SK-N-MC (cell line): ENCODE measurements around the gene CTRL.
"Not testable (repeated sequence)": the region's sequence is repeated elsewhere in the genome, so short reads cannot be mapped to it uniquely, and the experiment has no call there.

ENCODE experiments used
- DNase-seq: peaks from one replicate; pipeline ENCODE4 v3.0.0-alpha.2; 2011; ENCODE audit warnings: low read depth, low spot score
- H3K27ac ChIP-seq: fragments of 200-600 bp; sonication (generic); 2 replicates; pipeline ENCODE4 v1.5.1; 2016; ENCODE audit warnings: mixed run types
- H3K36me3 ChIP-seq: fragments of 200-600 bp; sonication (generic); 2 replicates; pipeline ENCODE4 v1.6.1; 2017; ENCODE audit warnings: antibody characterized with exemption, low read length, mixed read lengths; ENCODE audit not compliant: insufficient read depth
- H3K4me3 ChIP-seq: fragments of 200-600 bp; sonication (generic); 2 replicates; pipeline ENCODE4 v1.5.1; 2016
- H3K9ac ChIP-seq: fragments of 200-600 bp; sonication (generic); 2 replicates; pipeline ENCODE4 v1.8.0; 2017; ENCODE audit warnings: mixed run types, mixed read lengths; ENCODE audit not compliant: insufficient read length
- H3K9me3 ChIP-seq: fragments of 200-600 bp; sonication (generic); 2 replicates; pipeline ENCODE4 v1.6.1; 2017; ENCODE audit warnings: low read depth, mild to moderate bottlenecking, antibody characterized with exemption, low read length, moderate library complexity, mixed read lengths
- EZH2 ChIP-seq: fragments of 200-600 bp; sonication (generic); IDR thresholded peaks from one replicate; pipeline ENCODE4 v1.6.1; 2017; ENCODE audit warnings: antibody characterized with exemption
- FOXP2 ChIP-seq: optimal IDR thresholded peaks from 2 replicates; pipeline ENCODE3; 2011; ENCODE audit warnings: mild to moderate bottlenecking, moderate library complexity; ENCODE audit not compliant: insufficient read depth; ENCODE audit errors: extremely low read length, control extremely low read depth
- POLR2AphosphoS5 ChIP-seq: IDR thresholded peaks from 2 replicates; pipeline ENCODE4 v1.6.1; 2012; ENCODE audit warnings: mild to moderate bottlenecking, low read depth, low read length, borderline replicate concordance

The CTRL gene

DNA sequence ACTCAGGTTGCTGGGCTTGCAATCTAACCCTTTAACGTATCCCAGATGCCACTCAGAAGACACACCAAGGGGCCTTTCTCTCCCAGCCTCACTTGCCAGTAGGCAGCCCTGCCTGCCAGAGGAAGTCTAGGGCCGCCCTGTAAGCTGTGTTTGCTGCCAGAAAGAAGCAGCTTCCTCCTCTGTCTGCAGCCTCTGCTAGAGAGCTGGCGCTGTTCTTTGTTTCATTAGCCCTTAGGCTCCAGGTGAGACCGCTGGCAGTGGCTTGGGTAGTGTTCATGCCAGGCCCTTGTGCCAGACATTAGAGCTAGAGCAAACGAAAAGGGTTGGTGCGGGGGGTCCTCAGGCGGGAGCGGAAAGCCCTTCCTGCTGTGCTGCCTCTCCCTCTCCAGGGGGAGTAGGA lies 8.9 kb downstream of the CTRL start:
- Histone ChIP-seq H3K27ac (no peak overlapping the region), H3K4me3 (no peak overlapping the region), H3K36me3 (no peaks in the 10 kb centered on the region), H3K9ac (no peak overlapping the region), H3K9me3 (no peaks in the 10 kb centered on the region)
- DNase-seq: no peak
- TF ChIP-seq POLR2AphosphoS5: no peak
- no peak for TF ChIP-seq EZH2
- no peak for TF ChIP-seq FOXP2

DNA sequence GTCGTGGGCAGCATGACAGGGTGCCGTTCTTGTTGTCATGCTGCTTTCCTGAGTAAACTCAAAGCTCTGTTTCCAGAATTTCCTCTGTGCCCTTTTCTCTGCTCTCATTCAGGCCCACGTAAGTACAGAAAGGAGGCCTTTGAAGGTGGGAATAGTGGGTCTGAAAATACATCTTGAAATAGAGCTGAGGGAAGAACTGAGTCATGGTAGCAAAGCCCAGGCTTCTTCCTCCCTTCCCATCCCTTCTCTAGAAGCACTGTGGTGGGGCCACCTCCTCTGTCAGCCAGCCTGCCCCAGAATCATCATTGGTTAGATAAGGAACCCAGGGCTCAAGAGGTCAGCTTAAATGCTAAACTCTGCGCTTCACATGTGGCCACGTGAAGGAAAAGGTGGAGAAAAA lies 9.4 kb downstream of the CTRL start:
- Histone ChIP-seq H3K4me3 (no peak overlapping the region), H3K27ac (no peak overlapping the region), H3K9me3 (no peaks in the 10 kb centered on the region), H3K9ac (no peak overlapping the region), H3K36me3 (no peaks in the 10 kb centered on the region)
- no peak for DNase-seq
- TF ChIP-seq FOXP2 (no peak), EZH2 (no peak), POLR2AphosphoS5 (no peak)

DNA sequence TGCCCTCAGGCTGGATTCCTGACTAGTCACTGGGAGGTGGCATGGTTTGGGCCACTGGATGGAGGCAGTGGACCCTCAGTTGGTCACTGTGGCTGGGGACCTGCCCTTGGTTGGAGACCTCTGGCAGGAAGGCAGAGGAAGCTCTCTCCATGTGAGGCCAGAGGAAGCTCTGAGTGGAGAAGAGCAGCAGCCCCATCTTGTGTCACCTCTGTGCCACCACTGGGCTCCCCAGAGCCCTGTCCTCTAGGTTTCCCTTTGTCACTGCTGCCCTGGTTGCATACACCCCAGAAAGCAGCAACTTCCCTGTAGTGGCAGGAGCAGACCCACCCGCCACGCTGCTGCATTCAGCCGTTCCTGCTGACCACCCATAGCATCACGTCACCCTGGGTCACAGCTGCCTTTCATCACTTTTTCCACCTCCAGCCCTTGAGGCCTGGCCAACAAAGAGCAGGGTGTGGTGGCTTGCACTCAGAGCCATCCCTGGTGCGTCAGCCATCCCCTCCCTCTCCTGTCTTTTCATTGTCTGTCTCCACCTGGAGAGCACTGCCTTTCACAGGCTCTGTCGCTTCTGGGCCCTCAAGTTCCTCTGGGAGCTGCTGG lies 11.9 kb downstream of the CTRL start:
- Histone ChIP-seq H3K9ac (no peak overlapping the region), H3K36me3 (no peaks in the 10 kb centered on the region), H3K27ac (no peak overlapping the region), H3K9me3 (no peaks in the 10 kb centered on the region), H3K4me3 (no peak overlapping the region)
- TF ChIP-seq EZH2: no peak
- TF ChIP-seq POLR2AphosphoS5: no peak
- no peak for TF ChIP-seq FOXP2
- no peak for DNase-seq

DNA sequence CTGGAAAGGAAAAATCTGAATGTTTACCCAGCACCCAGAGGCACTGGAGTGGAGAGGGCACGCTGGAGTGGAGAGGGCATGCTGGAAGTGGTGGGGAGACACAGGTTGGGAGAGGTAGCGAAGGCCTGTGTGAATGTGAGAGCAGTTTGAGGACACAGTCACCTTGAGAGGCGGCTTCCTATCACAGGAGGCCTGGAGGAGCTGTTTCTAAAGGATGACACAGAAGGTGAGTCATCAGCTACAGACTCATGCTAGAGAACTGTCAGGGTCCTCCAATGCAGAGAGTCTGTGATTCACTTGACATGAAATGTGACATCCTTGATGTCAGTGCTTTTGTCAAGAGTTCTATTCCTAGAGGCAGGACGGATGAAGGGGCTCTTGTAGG lies 13.8 kb downstream of the CTRL start:
- no peak for TF ChIP-seq FOXP2
- H3K27ac ChIP-seq: no peak overlapping the region

DNA sequence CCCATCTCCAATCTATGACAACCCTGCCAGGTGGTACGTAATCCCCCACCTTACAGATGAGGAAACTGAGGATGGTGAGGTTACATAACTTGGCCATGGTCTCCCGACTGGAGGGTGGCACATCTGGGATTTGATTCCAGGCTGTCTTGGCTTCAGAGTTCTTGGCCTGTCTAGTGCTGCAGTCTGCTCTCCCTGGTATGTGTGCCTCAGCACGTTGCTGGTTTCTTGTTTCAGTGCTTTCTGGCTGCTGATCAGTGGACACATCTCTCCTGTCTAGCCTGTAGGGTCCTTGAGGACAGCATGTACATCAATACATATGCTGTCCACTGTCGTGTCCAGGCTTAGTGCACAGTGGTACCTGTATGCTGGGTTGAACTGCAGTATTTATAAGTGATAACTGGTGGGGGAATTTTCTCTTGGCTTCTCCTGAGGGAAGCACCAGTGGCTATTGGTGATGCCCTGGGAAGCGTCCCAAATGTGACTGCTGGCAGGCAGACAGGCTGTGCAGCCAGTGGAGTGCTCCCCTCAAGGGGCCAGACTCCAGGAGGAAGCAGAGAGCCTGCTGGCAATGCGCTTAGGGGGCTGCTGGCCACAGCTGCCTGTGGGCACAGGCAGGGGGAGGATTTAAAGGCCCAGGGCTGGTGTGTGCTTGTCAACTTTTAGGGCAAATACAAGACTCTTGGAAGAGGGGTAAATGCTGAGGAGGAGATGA lies 14.4 kb downstream of the CTRL start:
- no peak overlapping the region for H3K27ac ChIP-seq
- H3K36me3 ChIP-seq: no peaks in the 10 kb centered on the region
- DNase-seq: no peak
- no peak overlapping the region for H3K4me3 ChIP-seq
- no peak overlapping the region for H3K9ac ChIP-seq
- TF ChIP-seq EZH2 (no peak), POLR2AphosphoS5 (no peak), FOXP2 (no peak)
- H3K9me3 ChIP-seq: no peaks in the 10 kb centered on the region

More for the DNA sequence above, 13.8 kb downstream of the CTRL start:
- H3K4me3 ChIP-seq: no peak overlapping the region
- H3K9ac ChIP-seq: no peak overlapping the region
- no peak for DNase-seq
- H3K9me3 ChIP-seq: no peaks in the 10 kb centered on the region
- no peaks in the 10 kb centered on the region for H3K36me3 ChIP-seq

DNA sequence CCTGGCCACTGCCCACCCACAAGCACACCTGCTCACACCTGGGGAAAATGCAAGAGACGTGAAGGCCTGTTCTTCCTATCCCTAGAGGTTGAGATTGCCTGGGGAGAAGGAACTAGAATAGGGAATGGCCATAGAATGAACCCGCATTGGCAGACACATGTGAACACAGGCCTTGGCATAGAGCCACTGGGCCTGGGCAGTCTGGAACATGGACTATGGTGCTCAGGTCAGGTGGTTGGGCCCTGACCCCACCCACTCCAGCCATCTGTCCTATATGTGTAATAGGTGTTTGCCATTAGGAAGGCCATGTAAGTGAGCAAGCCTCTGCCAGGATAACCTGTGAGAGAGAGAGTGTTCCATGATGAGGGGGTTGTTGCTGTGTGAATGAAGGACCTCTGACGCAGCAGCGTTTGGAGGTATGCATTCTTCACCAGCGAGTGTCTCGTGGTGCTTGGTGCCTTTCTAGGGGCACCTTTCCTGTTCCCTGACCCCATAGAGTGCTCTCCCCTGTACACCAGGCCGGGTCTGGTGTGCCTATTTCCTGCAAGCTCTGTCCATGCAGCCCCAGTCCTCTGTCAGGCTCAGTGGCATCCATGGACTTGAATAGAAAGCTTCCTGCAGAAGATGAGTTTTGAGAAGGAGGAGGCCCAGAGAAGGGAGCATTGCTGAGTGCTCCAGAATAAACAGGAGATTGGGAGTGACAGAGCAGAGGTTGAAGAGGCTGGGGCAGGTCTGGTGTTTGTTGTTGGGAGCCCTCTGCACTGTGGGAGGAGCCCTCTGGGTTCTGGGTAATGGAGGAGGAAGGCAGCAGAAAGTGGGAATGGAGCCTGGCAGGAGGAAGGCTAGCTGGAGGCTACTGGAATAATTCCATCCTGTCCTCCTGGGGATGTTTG lies 15.6 kb downstream of the CTRL start:
- no peak overlapping the region for H3K27ac ChIP-seq
- no peak overlapping the region for H3K9ac ChIP-seq
- H3K36me3 ChIP-seq: no peaks in the 10 kb centered on the region
- H3K4me3 ChIP-seq: no peak overlapping the region
- no peak for DNase-seq
- TF ChIP-seq EZH2 (no peak), FOXP2 (no peak), POLR2AphosphoS5 (no peak)
- H3K9me3 ChIP-seq: no peaks in the 10 kb centered on the region

DNA sequence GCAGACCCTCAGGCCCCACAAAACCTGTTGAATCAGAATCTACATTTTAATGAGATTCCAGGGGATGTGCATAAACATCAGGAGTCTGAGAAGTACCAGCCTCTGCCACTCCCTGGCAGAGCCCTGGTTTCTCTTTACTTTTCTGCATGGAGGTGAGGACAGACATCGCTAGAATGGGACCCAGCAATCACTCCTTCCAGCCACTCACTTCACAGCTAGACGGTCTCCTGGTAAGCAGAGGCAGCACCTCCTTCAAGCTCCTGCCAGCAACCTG lies 16.2 kb downstream of the CTRL start:
- H3K4me3 ChIP-seq, H3K9ac ChIP-seq, H3K36me3 ChIP-seq, H3K9me3 ChIP-seq, H3K27ac ChIP-seq, DNase-seq: not testable (repeated sequence)

DNA sequence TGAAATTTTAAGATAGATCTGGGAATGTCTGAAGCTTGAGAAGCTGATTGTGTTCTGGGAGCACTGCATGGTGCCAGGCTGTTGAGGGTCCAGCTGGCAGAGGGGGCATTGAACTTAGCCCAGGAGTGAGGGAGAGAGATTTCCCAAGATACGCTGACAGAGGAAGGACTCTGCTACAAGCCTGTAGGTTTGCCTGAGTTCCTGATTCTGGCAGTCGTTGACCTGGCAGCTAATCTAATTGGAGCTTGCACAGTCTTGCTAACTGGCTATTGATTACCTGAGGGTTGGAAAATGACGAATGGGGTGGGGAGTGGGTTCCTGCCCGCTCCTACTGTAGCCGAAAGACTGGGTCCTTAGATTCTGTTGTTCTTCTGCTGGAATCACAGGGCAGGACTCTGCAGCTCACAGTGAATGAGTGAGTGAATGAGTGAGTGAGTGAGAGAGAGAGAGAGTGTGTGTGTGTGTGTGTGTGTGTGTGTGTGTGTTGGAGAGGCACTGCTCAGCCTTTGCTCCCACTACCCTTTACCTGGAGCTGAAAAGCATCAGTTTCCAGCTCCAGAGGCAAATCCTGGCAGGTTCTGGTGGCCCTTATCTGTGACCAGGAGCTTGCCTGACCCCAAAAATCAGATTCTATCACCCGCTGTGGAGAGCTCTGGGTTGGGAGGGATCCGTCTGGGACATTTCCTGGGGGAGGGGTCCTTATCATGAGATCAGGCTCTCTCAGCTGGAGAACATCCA lies 16.7 kb downstream of the CTRL start:
- Histone ChIP-seq H3K9me3 (no peaks in the 10 kb centered on the region), H3K36me3 (no peaks in the 10 kb centered on the region), H3K9ac (no peak overlapping the region), H3K4me3 (no peak overlapping the region), H3K27ac (no peak overlapping the region)
- no peak for DNase-seq
- no peak for TF ChIP-seq POLR2AphosphoS5
- TF ChIP-seq FOXP2: no peak
- TF ChIP-seq EZH2: no peak
